Measurements from ENCODE around the gene DNAJC21. TPM values are rescaled to one million over a fixed set of nuclear protein-coding genes. Genes with fewer than 3 reads are reported as not detected.

The DNAJC21 gene
- 10 to 100 TPM; 51.4 to 52.4 TPM for total RNA-seq

DNA sequence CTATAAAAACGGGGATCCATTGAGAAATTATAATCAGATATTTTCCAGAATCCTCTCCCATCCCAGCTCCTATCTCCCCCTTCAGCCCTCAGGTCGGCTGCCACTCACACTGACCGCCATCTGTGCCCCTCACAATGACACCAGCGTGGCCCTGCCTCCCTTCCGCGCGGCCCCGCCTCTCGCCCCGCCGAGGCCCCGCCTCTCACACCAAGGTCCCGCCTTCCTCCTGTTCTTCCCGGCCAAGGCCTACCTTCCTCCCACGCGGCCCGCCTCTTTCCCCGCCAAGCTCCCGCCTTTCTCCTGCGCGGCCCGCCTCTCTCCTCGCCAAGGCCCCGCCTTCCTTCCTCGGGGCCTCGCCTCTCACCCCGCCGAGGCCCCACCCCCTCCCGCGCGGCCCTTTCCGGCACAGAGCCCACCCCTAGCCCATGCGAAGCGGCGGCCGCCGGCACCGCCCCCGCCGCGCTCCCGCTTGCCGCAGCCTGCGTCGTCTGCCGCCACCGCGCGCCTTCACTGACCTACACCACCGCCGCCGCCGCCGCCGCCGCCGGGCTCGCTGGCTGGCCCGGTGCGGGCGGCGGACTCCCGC lies at the start of gene DNAJC21:
Gene DNAJC21 (plus strand): TSS at position 426 of the 586 bp plus-strand sequence. CDS start 261 bp downstream, outside the sequence.
- peak within 1 kb of the TSS; percentile 94 for H3K27ac Mint-ChIP-seq
- no peaks in the 10 kb centered on the region for H3K27me3 Mint-ChIP-seq
- peaks cover 44% of the 10 kb centered on the region for H3K4me1 Mint-ChIP-seq
- DNase-seq: peak; percentile 99
- no peaks in the 10 kb centered on the region for H3K9me3 Mint-ChIP-seq
- H3K36me3 Mint-ChIP-seq: peaks cover 40% of the 10 kb centered on the region
- H3K4me3 Mint-ChIP-seq: peak within 1 kb of the TSS; percentile 98

GRCh38 chr5:34881246-34881645 lies 48.1 kb upstream of the DNAJC21 start:
- Mint-ChIP-seq H3K4me1 (no peaks in the 10 kb centered on the region), H3K27me3 (no peaks in the 10 kb centered on the region), H3K9me3 (peaks cover under 1% of the 10 kb centered on the region), H3K4me3 (no peak overlapping the region), H3K27ac (no peak overlapping the region), H3K36me3 (no peaks in the 10 kb centered on the region)
- DNase-seq: no peak

DNA sequence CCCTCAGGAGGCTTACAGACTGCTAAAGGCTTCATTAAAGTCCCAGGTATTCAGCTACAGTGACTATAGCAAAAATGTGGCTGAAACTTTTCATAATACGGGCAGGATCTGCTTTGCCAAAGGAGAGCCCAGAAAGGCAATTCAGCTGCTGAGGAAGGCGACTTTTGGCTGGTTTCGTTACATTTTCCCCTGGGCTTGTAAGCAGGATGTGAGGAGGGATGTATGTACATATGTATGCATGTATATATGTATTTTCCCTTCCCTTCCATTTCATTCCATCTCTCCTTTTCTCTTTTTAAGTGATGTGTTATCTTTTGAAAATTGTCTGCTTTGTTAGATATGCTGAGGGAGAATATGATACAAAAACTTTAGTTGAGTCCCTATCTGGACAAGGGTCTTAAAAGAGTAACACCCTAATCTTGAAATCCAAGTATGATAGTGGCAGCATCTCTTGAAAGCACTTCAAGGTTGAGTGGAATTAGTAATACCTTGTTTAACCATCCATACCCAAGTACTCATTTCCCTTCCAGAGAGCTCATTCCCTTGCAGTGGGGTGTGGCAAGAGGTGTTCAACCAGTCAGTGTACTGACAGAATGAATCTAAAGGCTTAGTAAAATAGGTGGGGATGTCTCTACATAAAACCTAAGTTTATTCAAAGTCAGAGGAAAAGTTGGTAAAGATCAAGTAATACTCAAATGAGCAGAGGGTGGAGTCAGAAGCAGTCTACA lies 42.8 kb upstream of the DNAJC21 start:
- Mint-ChIP-seq H3K9me3 (no peaks in the 10 kb centered on the region), H3K27me3 (no peaks in the 10 kb centered on the region), H3K36me3 (no peaks in the 10 kb centered on the region), H3K4me1 (no peaks in the 10 kb centered on the region), H3K4me3 (no peak overlapping the region), H3K27ac (no peak overlapping the region)
- DNase-seq: no peak

- Mint-ChIP-seq H3K27ac (no peak overlapping the region), H3K9me3 (no peaks in the 10 kb centered on the region), H3K36me3 (no peaks in the 10 kb centered on the region), H3K27me3 (no peaks in the 10 kb centered on the region), H3K4me3 (no peak overlapping the region), H3K4me1 (no peaks in the 10 kb centered on the region)
- no peak for DNase-seq
Observed at GRCh38 chr5:34889394-34889793, 40.0 kb upstream of the DNAJC21 start.

GRCh38 chr5:34891981-34892380 lies 37.4 kb upstream of the DNAJC21 start:
- Mint-ChIP-seq H3K4me3 (no peak overlapping the region), H3K9me3 (no peaks in the 10 kb centered on the region), H3K4me1 (no peaks in the 10 kb centered on the region), H3K36me3 (no peaks in the 10 kb centered on the region), H3K27me3 (no peaks in the 10 kb centered on the region), H3K27ac (no peak overlapping the region)
- no peak for DNase-seq

DNA sequence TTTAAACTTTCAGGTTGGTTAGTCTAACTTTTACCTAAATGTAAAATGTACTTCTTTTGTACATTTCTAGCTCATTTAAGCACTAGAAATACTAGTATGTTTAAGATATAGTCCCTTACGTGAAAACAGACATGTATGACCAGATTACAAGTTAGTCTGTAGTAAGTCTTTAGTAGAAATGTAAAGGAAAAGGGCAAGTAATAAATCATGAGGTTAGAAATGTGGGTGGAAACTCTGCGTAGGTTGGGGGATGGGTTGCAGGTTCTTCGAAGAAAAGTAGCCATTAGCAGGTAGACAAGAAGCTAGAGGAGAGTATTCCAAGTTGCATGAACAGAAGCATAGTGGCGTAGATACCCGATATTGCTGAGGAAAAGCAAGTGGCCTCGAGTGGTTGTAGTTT lies 36.9 kb upstream of the DNAJC21 start:
- Mint-ChIP-seq H3K4me3 (no peak overlapping the region), H3K27ac (no peak overlapping the region), H3K4me1 (no peaks in the 10 kb centered on the region), H3K27me3 (no peaks in the 10 kb centered on the region), H3K9me3 (no peaks in the 10 kb centered on the region), H3K36me3 (no peaks in the 10 kb centered on the region)
- no peak for DNase-seq

DNA sequence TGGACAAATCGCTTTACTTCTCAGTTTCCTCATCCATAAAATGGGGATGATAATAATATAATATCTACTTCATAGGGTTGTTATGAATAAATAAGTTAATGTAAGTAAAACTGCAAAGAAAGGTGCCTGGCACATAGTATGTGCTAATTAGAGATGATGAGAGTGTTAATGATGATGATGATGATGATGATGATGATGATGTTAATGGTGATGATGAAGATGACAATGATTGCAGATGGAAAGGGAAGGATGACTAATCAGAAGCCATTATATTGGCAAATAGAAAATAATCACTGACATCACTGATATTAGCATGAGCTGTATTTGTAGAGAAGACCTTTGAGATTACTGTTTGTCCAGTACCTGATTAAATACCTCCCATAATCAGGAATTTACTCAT lies 34.6 kb upstream of the DNAJC21 start:
- Mint-ChIP-seq H3K27me3 (no peaks in the 10 kb centered on the region), H3K36me3 (no peaks in the 10 kb centered on the region), H3K9me3 (no peaks in the 10 kb centered on the region), H3K4me1 (no peaks in the 10 kb centered on the region), H3K4me3 (no peak overlapping the region), H3K27ac (no peak overlapping the region)
- no peak for DNase-seq

DNA sequence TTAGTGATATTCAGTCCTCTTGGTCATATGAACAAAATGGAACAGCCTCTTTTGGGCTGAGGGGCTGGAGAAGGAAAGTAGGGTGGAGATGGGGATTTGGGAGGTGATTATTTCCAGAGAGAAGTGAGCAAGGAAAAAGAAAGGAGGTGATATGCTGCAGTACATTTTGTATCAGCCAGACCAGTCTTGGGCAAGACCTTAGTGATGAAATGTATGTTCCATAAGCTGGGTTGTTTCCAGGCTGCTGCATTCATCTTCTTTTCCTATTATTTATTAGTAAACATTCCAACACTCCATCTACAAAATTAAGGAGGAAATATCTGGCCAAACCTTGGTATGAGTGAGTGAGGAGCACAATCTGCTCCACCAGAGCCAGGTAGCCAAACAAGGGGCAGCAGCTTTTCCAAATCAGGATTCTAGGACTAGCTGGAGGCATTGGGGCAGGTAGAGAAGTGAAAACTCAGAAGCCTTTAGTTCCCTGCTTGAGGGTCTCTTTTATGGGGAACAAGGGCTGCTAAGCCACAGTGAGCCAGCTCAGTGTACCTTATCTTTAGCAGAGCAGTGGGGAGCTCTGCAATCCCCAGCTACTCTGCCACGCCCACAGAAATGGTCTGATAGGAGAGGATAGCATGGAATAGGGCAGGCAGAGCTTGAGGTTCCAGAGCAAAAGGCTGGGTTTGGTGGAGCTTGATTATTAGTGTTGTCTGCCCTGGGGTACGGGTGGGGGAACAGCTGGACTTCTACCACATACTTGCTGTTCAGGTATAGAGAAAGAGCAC lies 33.5 kb upstream of the DNAJC21 start:
- no peaks in the 10 kb centered on the region for H3K36me3 Mint-ChIP-seq
- H3K27me3 Mint-ChIP-seq: no peaks in the 10 kb centered on the region
- H3K27ac Mint-ChIP-seq: no peak overlapping the region
- H3K4me3 Mint-ChIP-seq: no peak overlapping the region
- no peaks in the 10 kb centered on the region for H3K9me3 Mint-ChIP-seq
- DNase-seq: no peak
- H3K4me1 Mint-ChIP-seq: no peaks in the 10 kb centered on the region

DNA sequence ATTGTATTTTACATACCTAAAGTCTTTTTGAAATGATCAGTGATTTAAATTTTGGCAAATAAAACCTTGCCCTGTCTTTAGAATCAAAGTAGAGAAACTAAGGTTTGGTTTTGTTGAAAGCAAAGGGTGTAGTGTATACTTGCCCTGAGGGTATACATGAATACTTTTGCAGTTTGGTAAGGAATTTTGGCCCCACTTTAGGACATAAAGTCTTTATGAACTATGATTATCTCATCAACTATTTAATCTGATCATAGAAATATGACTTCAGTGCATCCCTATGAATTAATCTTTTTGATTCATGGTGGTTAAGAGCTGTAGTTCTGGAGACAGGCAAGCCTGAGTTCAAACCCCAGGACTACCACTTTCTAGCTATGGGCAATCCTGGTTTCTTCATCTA lies 31.7 kb upstream of the DNAJC21 start:
- no peak overlapping the region for H3K4me3 Mint-ChIP-seq
- no peaks in the 10 kb centered on the region for H3K4me1 Mint-ChIP-seq
- no peak overlapping the region for H3K27ac Mint-ChIP-seq
- peaks cover 3% of the 10 kb centered on the region for H3K36me3 Mint-ChIP-seq
- no peaks in the 10 kb centered on the region for H3K27me3 Mint-ChIP-seq
- no peak for DNase-seq
- H3K9me3 Mint-ChIP-seq: no peaks in the 10 kb centered on the region

DNA sequence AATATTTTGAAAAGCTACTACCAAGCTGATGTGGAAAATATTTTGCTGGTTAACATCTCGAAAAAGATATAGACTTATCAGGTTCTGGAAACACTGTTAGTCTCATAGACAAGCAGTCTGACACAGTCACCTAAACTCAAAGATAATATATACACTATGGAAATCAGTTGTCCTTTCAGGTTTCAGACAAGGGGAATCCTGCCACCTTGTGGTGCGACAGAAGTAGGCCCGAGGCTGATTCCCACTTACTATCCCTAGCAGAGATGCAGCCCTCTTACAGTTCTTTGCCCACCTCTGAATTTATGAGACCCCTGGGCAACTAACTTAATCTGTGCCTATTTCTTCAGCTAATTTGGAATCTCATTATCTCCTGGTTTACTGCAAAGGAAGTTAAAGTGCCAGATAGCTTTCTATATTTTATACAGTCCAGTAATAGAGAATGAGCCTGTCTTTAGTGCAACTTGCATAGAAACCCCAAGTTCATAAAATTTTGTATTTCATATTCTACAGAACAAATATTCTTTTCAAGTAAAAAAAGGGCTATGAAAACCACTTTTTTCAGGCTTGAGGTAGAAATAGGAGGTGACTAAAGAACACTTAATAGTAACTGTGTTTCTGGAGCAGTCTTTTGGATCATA lies 31.0 kb upstream of the DNAJC21 start:
- no peak overlapping the region for H3K4me3 Mint-ChIP-seq
- H3K36me3 Mint-ChIP-seq: peaks cover 5% of the 10 kb centered on the region
- H3K27ac Mint-ChIP-seq: no peak overlapping the region
- H3K4me1 Mint-ChIP-seq: no peaks in the 10 kb centered on the region
- H3K9me3 Mint-ChIP-seq: no peaks in the 10 kb centered on the region
- peak; percentile 45 for DNase-seq
- no peaks in the 10 kb centered on the region for H3K27me3 Mint-ChIP-seq

DNA sequence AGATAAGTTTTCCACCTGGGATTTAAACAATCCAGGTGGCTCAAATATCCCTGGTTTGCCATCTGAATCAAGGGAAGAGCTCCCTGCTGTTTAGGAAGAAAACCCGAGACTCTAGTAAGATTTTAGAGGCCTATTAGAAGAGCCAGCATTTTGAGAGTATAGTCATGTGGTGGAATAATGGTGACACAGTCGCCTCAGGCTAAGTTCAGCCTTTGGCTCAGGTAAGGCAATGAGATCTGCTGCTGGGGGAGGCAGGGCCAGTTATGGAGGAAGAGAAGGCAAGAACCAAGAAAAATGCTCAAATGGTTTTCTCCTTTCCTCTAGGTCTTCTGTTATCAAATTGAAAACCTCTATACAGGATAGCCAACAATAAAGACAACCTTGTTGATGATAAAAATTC lies 30.3 kb upstream of the DNAJC21 start:
- H3K36me3 Mint-ChIP-seq: peaks cover 8% of the 10 kb centered on the region
- H3K9me3 Mint-ChIP-seq: no peaks in the 10 kb centered on the region
- no peak overlapping the region for H3K4me3 Mint-ChIP-seq
- no peak overlapping the region for H3K27ac Mint-ChIP-seq
- no peaks in the 10 kb centered on the region for H3K4me1 Mint-ChIP-seq
- DNase-seq: no peak
- H3K27me3 Mint-ChIP-seq: no peaks in the 10 kb centered on the region

- H3K9me3 Mint-ChIP-seq: no peaks in the 10 kb centered on the region
- H3K4me1 Mint-ChIP-seq: no peaks in the 10 kb centered on the region
- no peak for DNase-seq
- H3K36me3 Mint-ChIP-seq: peaks cover 15% of the 10 kb centered on the region
- H3K4me3 Mint-ChIP-seq: no peak overlapping the region
- no peaks in the 10 kb centered on the region for H3K27me3 Mint-ChIP-seq
- no peak overlapping the region for H3K27ac Mint-ChIP-seq
Observed at GRCh38 chr5:34900652-34901051, 28.7 kb upstream of the DNAJC21 start.

DNA sequence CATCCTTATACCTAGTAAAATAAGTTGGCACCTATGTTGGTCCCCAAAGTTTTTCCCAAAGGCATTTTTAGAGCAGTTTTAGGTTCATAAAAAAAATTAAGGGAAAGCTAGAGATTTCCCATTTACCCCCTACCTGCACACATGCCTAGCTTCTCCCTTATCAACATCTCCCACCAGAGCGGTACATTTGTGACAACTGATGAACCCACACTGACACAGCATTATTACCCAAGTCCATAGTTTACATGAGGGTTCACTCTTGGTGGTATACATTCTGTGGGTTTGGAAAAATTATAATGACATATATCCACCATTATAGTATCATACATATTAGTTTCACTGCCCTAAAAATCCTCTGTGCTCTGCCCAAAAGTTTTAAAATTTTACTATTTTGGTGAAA lies 26.1 kb upstream of the DNAJC21 start:
- Mint-ChIP-seq H3K27me3 (no peaks in the 10 kb centered on the region), H3K27ac (no peak overlapping the region), H3K4me3 (no peak overlapping the region), H3K36me3 (peaks cover 17% of the 10 kb centered on the region), H3K4me1 (no peaks in the 10 kb centered on the region), H3K9me3 (no peaks in the 10 kb centered on the region)
- DNase-seq: no peak

- H3K36me3 Mint-ChIP-seq: peaks cover 30% of the 10 kb centered on the region
Observed at GRCh38 chr5:34905564-34905963, 23.8 kb upstream of the DNAJC21 start.

DNA sequence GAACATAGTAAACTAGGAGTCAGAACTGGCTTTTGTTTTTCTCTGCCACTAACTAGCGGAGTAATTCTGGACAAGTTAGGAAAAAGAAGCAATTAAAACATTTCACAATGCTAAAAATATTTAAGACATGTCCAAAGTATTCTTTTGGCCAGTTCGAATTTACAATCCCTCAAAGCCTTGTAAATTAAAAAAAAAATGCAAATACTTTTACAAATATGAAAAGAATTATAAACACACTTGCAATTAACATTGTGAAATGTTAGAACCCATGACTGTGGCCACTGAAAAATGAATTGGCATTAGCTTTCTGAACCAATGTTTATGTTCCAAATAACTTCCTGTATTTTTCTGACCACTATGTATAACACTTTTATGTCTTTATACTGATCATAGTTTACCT lies 16.3 kb upstream of the DNAJC21 start:
- Mint-ChIP-seq H3K4me3 (no peak overlapping the region), H3K27ac (no peak overlapping the region), H3K9me3 (no peaks in the 10 kb centered on the region), H3K4me1 (peaks cover 32% of the 10 kb centered on the region), H3K36me3 (peaks cover 57% of the 10 kb centered on the region), H3K27me3 (no peaks in the 10 kb centered on the region)
- DNase-seq: no peak

More at GRCh38 chr5:34905564-34905963, 23.8 kb upstream of the DNAJC21 start:
- Mint-ChIP-seq H3K9me3 (no peaks in the 10 kb centered on the region), H3K4me1 (peaks cover 6% of the 10 kb centered on the region), H3K4me3 (no peak overlapping the region), H3K27me3 (no peaks in the 10 kb centered on the region), H3K27ac (no peak overlapping the region)
- DNase-seq: no peak

Measured in activated naive CD8-positive, alpha-beta T cell treated with anti-CD3 and anti-CD28 coated beads for 36 hours (primary cell).